ENCODE measurements around the gene EPHB6. TPM values are rescaled to one million over a fixed set of nuclear protein-coding genes. Genes with fewer than 3 reads are reported as not detected.

The EPHB6 gene
- 2.0 TPM for total RNA-seq
- long read RNA-seq, partial matches to known transcripts = 1 of 3 reads
- long read RNA-seq, other reads (novel, unspliced or antisense) = 2 of 3 reads

- peak; percentile 88 for DNase-seq (ENCODE audit: low spot score)
Observed at GRCh38 chr7:142854372-142855113, at the start of gene EPHB6. Gene EPHB6, plus strand, starts transcription at chr7:142855076. Its CDS starts 8,152 bp downstream, at chr7:142863228.

GRCh38 chr7:142805350-142806021, 49.4 kb upstream of the EPHB6 start:
- DNase-seq (ENCODE audit: low spot score) = no peak
- intact Hi-C loops (cut with DNase I) = no loop called here

More at GRCh38 chr7:142854372-142855113, at the start of gene EPHB6:
- intact Hi-C loops (cut with DNase I) = loop anchor here (1.0 to 5.0 kb wide), 3 partner anchors 12 to 363 kb away; no protein-coding TSS in a partner anchor

- intact Hi-C loops (cut with DNase I) = no loop called here
- DNase-seq (ENCODE audit: low spot score) = no peak
Observed at GRCh38 chr7:142806022-142806356, 48.9 kb upstream of the EPHB6 start.

- intact Hi-C loops (cut with DNase I) = no loop called here
- no peak for DNase-seq (ENCODE audit: low spot score)
Observed at GRCh38 chr7:142806957-142807356, 47.9 kb upstream of the EPHB6 start.

GRCh38 chr7:142807855-142808460, 46.9 kb upstream of the EPHB6 start:
- DNase-seq (ENCODE audit: low spot score) = no peak
- intact Hi-C loops (cut with DNase I) = no loop called here

GRCh38 chr7:142808461-142808801, 46.4 kb upstream of the EPHB6 start:
- intact Hi-C loops (cut with DNase I) = no loop called here
- no peak for DNase-seq (ENCODE audit: low spot score)

- intact Hi-C loops (cut with DNase I) = no loop called here
Observed at GRCh38 chr7:142808802-142809583, 45.9 kb upstream of the EPHB6 start.

GRCh38 chr7:142809671-142810070, 45.2 kb upstream of the EPHB6 start:
- DNase-seq (ENCODE audit: low spot score) = no peak
- intact Hi-C loops (cut with DNase I) = loop anchor here (5.0 kb wide), 1 partner anchor 177 kb away; no protein-coding TSS in a partner anchor

More at GRCh38 chr7:142808802-142809583, 45.9 kb upstream of the EPHB6 start:
- no peak for DNase-seq (ENCODE audit: low spot score)

GRCh38 chr7:142811154-142811737, 43.6 kb upstream of the EPHB6 start:
- intact Hi-C loops (cut with DNase I) = loop anchor here (5.0 kb wide), 1 partner anchor 179 kb away; no protein-coding TSS in a partner anchor
- no peak for DNase-seq (ENCODE audit: low spot score)

- no peak for DNase-seq (ENCODE audit: low spot score)
- intact Hi-C loops (cut with DNase I) = loop anchor here (5.0 kb wide), 1 partner anchor 180 kb away; no protein-coding TSS in a partner anchor
Observed at GRCh38 chr7:142812437-142813215, 42.2 kb upstream of the EPHB6 start.

GRCh38 chr7:142813226-142813625, 41.6 kb upstream of the EPHB6 start:
- DNase-seq (ENCODE audit: low spot score) = no peak
- intact Hi-C loops (cut with DNase I) = loop anchor here (5.0 kb wide), 1 partner anchor 181 kb away; no protein-coding TSS in a partner anchor

- no peak for DNase-seq (ENCODE audit: low spot score)
- intact Hi-C loops (cut with DNase I) = loop anchor here (5.0 kb wide), 1 partner anchor 181 kb away; no protein-coding TSS in a partner anchor
Observed at GRCh38 chr7:142813699-142814098, 41.2 kb upstream of the EPHB6 start.

GRCh38 chr7:142814451-142814850, 40.4 kb upstream of the EPHB6 start:
- DNase-seq (ENCODE audit: low spot score) = no peak
- intact Hi-C loops (cut with DNase I) = loop anchor here (5.0 kb wide), 1 partner anchor 182 kb away; no protein-coding TSS in a partner anchor

- DNase-seq (ENCODE audit: low spot score) = no peak
Observed at GRCh38 chr7:142815134-142815533, 39.7 kb upstream of the EPHB6 start.

GRCh38 chr7:142817506-142817905, 37.4 kb upstream of the EPHB6 start:
- intact Hi-C loops (cut with DNase I) = no loop called here
- no peak for DNase-seq (ENCODE audit: low spot score)

More at GRCh38 chr7:142815134-142815533, 39.7 kb upstream of the EPHB6 start:
- intact Hi-C loops (cut with DNase I) = no loop called here

- intact Hi-C loops (cut with DNase I) = no loop called here
- no peak for DNase-seq (ENCODE audit: low spot score)
Observed at GRCh38 chr7:142819530-142819929, 35.3 kb upstream of the EPHB6 start.

GRCh38 chr7:142822714-142823113, 32.2 kb upstream of the EPHB6 start:
- intact Hi-C loops (cut with DNase I) = no loop called here
- no peak for DNase-seq (ENCODE audit: low spot score)

GRCh38 chr7:142827951-142828500, 26.9 kb upstream of the EPHB6 start:
- no peak for DNase-seq (ENCODE audit: low spot score)
- intact Hi-C loops (cut with DNase I) = no loop called here

Measured in cardiac septum (tissue), 1 donor.